ENCODE measurements around the gene ACOXL. TPM values are rescaled to one million over a fixed set of nuclear protein-coding genes. Genes with fewer than 3 reads are reported as not detected.

The ACOXL gene
- total RNA-seq, 2 donors from 2014 or later, result 11.7 to 12.3 TPM

- H3K4me1 Mint-ChIP-seq, result no peaks in the 10 kb centered on the region
- H3K27ac Mint-ChIP-seq, result no peak overlapping the region
- Histone ChIP-seq H3K9me3 (ENCODE audit: control insufficient read depth, low read length) (no peaks in the 10 kb centered on the region), H3K36me3 (ENCODE audit: control insufficient read depth, insufficient read depth, low read length) (no peaks in the 10 kb centered on the region), H3K4me3 (ENCODE audit: low read length) (no peak overlapping the region), H3K27me3 (ENCODE audit: control insufficient read depth, insufficient read depth, low read length, poor library complexity, severe bottlenecking) (no peaks in the 10 kb centered on the region), H3K4me1 (ENCODE audit: control insufficient read depth, insufficient read depth, low read length) (no peaks in the 10 kb centered on the region), H3K9ac (ENCODE audit: extremely low read depth, low read length, poor library complexity, severe bottlenecking) (no peak overlapping the region), H3K27ac (ENCODE audit: low read depth, low read length) (no peak overlapping the region)
- peaks cover 3% of the 10 kb centered on the region for H3K9me3 Mint-ChIP-seq
- H3K36me3 Mint-ChIP-seq (ENCODE audit: low read depth), result no peaks in the 10 kb centered on the region
- WGBS, 2 experiments (ENCODE audit: insufficient coverage in 1 of 2, insufficient read length in 1 of 2), result 97 to 100% methylated on average over 1 to 2 of the region's 2 CpGs
- no peak overlapping the region for H3K4me3 Mint-ChIP-seq
- DNase-seq, result no peak
- no peak for TF ChIP-seq CTCF (conservative IDR thresholded peaks at IDR 0.05)
- no peaks in the 10 kb centered on the region for H3K27me3 Mint-ChIP-seq (ENCODE audit: insufficient read depth)
Observed at GRCh38 chr2:111066062-111066593, 333.8 kb downstream of the ACOXL start.

DNA sequence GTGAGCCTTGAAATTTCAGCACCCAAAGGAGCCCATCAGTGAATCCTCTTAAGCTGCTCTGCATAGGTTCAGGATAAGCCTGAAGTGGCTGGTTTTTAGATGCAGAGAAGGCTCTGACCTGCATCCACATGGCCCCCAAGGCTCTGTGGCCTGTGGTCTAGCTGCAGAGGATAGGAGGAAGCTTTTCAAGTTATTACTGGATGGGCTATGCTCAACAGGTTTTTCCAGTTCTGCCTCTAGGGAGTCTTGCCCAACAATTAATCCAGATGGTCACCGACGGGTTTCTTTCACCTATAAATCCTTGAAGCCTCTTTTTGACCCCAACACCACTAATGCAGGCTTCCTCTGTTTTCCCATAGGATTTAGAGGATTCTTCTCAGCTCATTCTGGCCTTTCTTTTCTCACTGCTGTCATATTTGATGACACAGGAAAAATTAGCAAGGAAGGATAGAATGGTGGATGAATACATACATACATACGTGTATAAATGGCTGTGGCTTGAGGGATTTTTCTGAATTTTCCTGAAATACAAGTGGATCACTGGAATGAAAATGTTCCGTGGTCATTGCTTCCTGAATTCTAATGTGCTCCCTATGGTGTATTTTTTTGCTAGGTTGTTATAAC is 336.2 kb downstream of the ACOXL start:
- Mint-ChIP-seq H3K36me3 (ENCODE audit: low read depth) (no peaks in the 10 kb centered on the region), H3K27me3 (ENCODE audit: insufficient read depth) (no peaks in the 10 kb centered on the region), H3K9me3 (peaks cover 4% of the 10 kb centered on the region), H3K27ac (no peak overlapping the region), H3K4me3 (no peak overlapping the region), H3K4me1 (no peaks in the 10 kb centered on the region)
- TF ChIP-seq CTCF (conservative IDR thresholded peaks at IDR 0.05), result no peak
- no peaks in the 10 kb centered on the region for H3K36me3 ChIP-seq (ENCODE audit: control insufficient read depth, insufficient read depth, low read length)
- no peak overlapping the region for H3K4me3 ChIP-seq (ENCODE audit: low read length)
- peaks cover 2% of the 10 kb centered on the region for H3K9me3 ChIP-seq (ENCODE audit: control insufficient read depth, low read length)
- DNase-seq, result peak; percentile 47
- no peak overlapping the region for H3K27ac ChIP-seq (ENCODE audit: low read depth, low read length)
- no peaks in the 10 kb centered on the region for H3K4me1 ChIP-seq (ENCODE audit: control insufficient read depth, insufficient read depth, low read length)
- WGBS, 2 experiments (ENCODE audit: insufficient coverage in 1 of 2, insufficient read length in 1 of 2), result 90 to 98% methylated on average over 4 of the region's 4 CpGs
- no peaks in the 10 kb centered on the region for H3K27me3 ChIP-seq (ENCODE audit: control insufficient read depth, insufficient read depth, low read length, poor library complexity, severe bottlenecking)
- no peak overlapping the region for H3K9ac ChIP-seq (ENCODE audit: extremely low read depth, low read length, poor library complexity, severe bottlenecking)

GRCh38 chr2:111069722-111070121 is 337.3 kb downstream of the ACOXL start:
- H3K27ac Mint-ChIP-seq, result no peak overlapping the region

More at GRCh38 chr2:111069722-111070121, 337.3 kb downstream of the ACOXL start:
- no peak overlapping the region for H3K4me3 ChIP-seq (ENCODE audit: low read length)
- no peaks in the 10 kb centered on the region for H3K36me3 ChIP-seq (ENCODE audit: control insufficient read depth, insufficient read depth, low read length)
- no peak for DNase-seq
- peaks cover 13% of the 10 kb centered on the region for H3K9me3 ChIP-seq (ENCODE audit: control insufficient read depth, low read length)
- H3K4me3 Mint-ChIP-seq, result no peak overlapping the region
- no peaks in the 10 kb centered on the region for H3K27me3 ChIP-seq (ENCODE audit: control insufficient read depth, insufficient read depth, low read length, poor library complexity, severe bottlenecking)
- H3K9ac ChIP-seq (ENCODE audit: extremely low read depth, low read length, poor library complexity, severe bottlenecking), result no peak overlapping the region
- peak; percentile 68 for TF ChIP-seq CTCF (conservative IDR thresholded peaks at IDR 0.05)
- no peaks in the 10 kb centered on the region for H3K4me1 ChIP-seq (ENCODE audit: control insufficient read depth, insufficient read depth, low read length)
- WGBS, 2 experiments (ENCODE audit: insufficient coverage in 1 of 2, insufficient read length in 1 of 2), result 91 to 92% methylated on average over 2 to 3 of the region's 3 CpGs
- peaks cover 4% of the 10 kb centered on the region for H3K36me3 Mint-ChIP-seq (ENCODE audit: low read depth)
- H3K4me1 Mint-ChIP-seq, result no peaks in the 10 kb centered on the region
- no peak overlapping the region for H3K27ac ChIP-seq (ENCODE audit: low read depth, low read length)
- H3K27me3 Mint-ChIP-seq (ENCODE audit: insufficient read depth), result no peaks in the 10 kb centered on the region
- H3K9me3 Mint-ChIP-seq, result peaks cover 13% of the 10 kb centered on the region
